Esophagus muscularis mucosa (tissue), 4 donors: ENCODE data around the gene VSIG10L2.

ENCODE experiments used
- EP300 ChIP-seq: sonication (generic); formaldehyde crosslinking; IDR thresholded peaks from one replicate; pipeline ENCODE4 v1.6.1; 2017; ENCODE audit warnings: antibody characterized with exemption
- POLR2A ChIP-seq: fragments of 450-650 bp; IDR thresholded peaks from one replicate; pipeline ENCODE4 v1.6.1; 2017; ENCODE audit warnings: antibody characterized with exemption, moderate library complexity, mild to moderate bottlenecking, low read depth
- POLR2AphosphoS5 ChIP-seq, 2 donors: sonication (generic); formaldehyde crosslinking; IDR thresholded peaks; one replicate each; pipeline ENCODE4 v1.6.1; 2017; ENCODE audit warnings: antibody characterized with exemption in 2 of 2
- TF ChIP-seq, protein P1 (sequence below), 3 experiments: fragments of 200-600 bp in 2 of 3; fragments of 450-650 bp in 1 of 3; sonication (generic) in 2 of 3; IDR thresholded peaks; one replicate each; pipeline ENCODE4 v1.5.1; 2017 to 2019; ENCODE audit warnings: antibody characterized with exemption in 3 of 3, mild to moderate bottlenecking in 2 of 3, moderate library complexity in 1 of 3

GRCh38 chr11:125976156-125976555 is 30.3 kb downstream of the VSIG10L2 start:
- no peak for TF ChIP-seq EP300
- TF ChIP-seq POLR2A: no peak
- no peak for TF ChIP-seq POLR2AphosphoS5 (IDR thresholded peaks at IDR 0.05)
- TF ChIP-seq, protein P1, sequence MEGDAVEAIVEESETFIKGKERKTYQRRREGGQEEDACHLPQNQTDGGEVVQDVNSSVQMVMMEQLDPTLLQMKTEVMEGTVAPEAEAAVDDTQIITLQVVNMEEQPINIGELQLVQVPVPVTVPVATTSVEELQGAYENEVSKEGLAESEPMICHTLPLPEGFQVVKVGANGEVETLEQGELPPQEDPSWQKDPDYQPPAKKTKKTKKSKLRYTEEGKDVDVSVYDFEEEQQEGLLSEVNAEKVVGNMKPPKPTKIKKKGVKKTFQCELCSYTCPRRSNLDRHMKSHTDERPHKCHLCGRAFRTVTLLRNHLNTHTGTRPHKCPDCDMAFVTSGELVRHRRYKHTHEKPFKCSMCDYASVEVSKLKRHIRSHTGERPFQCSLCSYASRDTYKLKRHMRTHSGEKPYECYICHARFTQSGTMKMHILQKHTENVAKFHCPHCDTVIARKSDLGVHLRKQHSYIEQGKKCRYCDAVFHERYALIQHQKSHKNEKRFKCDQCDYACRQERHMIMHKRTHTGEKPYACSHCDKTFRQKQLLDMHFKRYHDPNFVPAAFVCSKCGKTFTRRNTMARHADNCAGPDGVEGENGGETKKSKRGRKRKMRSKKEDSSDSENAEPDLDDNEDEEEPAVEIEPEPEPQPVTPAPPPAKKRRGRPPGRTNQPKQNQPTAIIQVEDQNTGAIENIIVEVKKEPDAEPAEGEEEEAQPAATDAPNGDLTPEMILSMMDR (IDR thresholded peaks at IDR 0.05): no peak
